Measurements from ENCODE around the gene PPM1F. TPM values are rescaled to one million over a fixed set of nuclear protein-coding genes. Genes with fewer than 3 reads are reported as not detected.

Gene PPM1F
- total and polyA plus RNA-seq, 7 experiments from 2014 or later, result 8.8 to 58.0 (median 25.3) TPM

Other genes starting within 250 kb of the PPM1F start
- 1 to 10 TPM; 2.5 to 9.5 (median 3.6) TPM for gene YPEL1, start 217.1 kb downstream of the PPM1F start, total RNA-seq
- 1 to 10 TPM; 1.5 TPM for gene YPEL1, start 217.1 kb downstream of the PPM1F start, polyA plus RNA-seq
- gene MAPK1, start 85.2 kb downstream of the PPM1F start, total RNA-seq, result 100 to 1,000 TPM in 3 of 5 experiments, 10 to 100 TPM in 2; 68.9 to 120 (median 105) TPM
- 10 to 100 TPM; 58.3 to 59.4 TPM for gene MAPK1, start 85.2 kb downstream of the PPM1F start, polyA plus RNA-seq
- 10 to 100 TPM; 43.4 to 80.5 (median 59.1) TPM for gene TOP3B, start 29.9 kb upstream of the PPM1F start, total RNA-seq
- gene TOP3B, start 29.9 kb upstream of the PPM1F start, polyA plus RNA-seq, result 10 to 100 TPM in 1 of 2 donors, 1 to 10 TPM in 1; 8.4 to 16.2 TPM

Measured in naive thymus-derived CD4-positive, alpha-beta T cell (primary cell).